ENCODE data around the gene KRI1.
A peak's percentile ranks its signal among the peaks of the same experiment; 100 is the strongest.

Gene KRI1

GRCh38 chr19:10565567-10566407 is at the start of gene KRI1:
Gene KRI1, minus strand, starts transcription at chr19:10566010. Its CDS starts 11 bp downstream, at chr19:10565999.
- peak; percentile 97 for DNase-seq (ENCODE audit: low read depth, low spot score)
- in situ Hi-C loops (cut with HindIII; ENCODE audit: low sequenced_read_pairs), result no loop called here
- peak; percentile 22 for TF ChIP-seq CTCF (IDR thresholded peaks at IDR 0.05; ENCODE audit: low read depth, low read length)
- H3K4me3 ChIP-seq (ENCODE audit: low read depth, low read length), result peak within 1 kb of the TSS; percentile 94

DNA sequence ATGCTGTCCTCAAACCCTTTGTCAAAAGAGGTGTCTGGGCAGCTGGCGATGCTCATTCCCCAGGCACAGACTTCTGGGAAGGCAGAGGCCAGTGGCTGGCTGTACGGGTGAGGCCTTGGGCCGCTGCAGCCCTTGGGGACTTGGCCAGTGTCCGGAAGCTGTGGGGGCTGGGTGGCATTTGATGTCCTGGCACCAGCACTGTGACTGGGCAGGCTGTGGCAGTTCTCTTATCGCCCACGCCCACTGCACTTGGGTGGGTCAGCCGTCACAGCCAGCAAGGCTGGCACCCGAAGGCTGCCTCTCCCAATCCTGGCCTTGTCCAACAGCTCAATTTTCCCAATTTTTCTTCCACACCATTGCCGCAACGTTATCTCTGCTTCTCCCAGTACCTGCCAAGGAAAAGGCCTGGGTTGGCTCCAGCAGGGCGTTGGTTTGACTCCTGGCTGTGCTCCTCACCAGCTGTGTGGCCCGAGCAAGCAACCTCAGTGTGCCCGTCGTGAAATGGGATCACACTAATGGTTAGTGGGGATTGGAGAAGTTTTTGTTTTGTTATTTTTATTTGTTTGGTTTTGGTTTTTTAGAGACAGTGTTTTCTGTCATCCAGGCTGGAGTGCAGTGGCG is 46.8 kb upstream of the KRI1 start:
- TF ChIP-seq CTCF (IDR thresholded peaks at IDR 0.05; ENCODE audit: low read depth, low read length), result no peak
- in situ Hi-C loops (cut with HindIII; ENCODE audit: low sequenced_read_pairs), result no loop called here
- no peak for DNase-seq (ENCODE audit: low read depth, low spot score)
- no peak overlapping the region for H3K4me3 ChIP-seq (ENCODE audit: low read depth, low read length)

- H3K4me3 ChIP-seq (ENCODE audit: low read depth, low read length), result no peak overlapping the region
- no peak for TF ChIP-seq CTCF (IDR thresholded peaks at IDR 0.05; ENCODE audit: low read depth, low read length)
- in situ Hi-C loops (cut with HindIII; ENCODE audit: low sequenced_read_pairs), result no loop called here
- no peak for DNase-seq (ENCODE audit: low read depth, low spot score)
Measured at GRCh38 chr19:10611907-10612306, 46.1 kb upstream of the KRI1 start.

DNA sequence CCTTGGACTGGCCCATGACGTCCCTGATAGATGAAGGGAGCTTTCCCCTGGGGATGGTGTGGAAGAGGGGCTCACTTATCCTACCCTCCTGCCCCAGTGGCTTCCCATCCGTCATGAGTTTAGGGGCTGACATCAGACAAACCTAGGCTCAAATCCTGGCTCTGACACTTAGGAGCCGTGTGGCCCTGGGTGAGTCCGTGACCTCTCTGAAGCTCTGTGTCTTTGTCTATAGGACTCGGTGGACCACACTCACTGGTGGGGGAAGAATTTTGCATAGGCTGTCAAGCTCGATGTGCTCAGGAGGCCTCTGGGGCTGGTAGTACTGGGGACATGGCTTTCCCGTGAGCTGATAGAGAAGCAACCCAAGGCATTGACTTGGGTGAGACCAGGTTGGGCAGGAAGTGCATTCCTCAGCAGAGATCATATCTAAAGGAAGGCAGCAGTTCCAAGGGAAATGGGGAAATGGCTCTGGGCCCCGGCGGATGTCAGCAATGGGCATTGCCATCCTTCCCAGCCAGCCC is 38.7 kb upstream of the KRI1 start:
- TF ChIP-seq CTCF (IDR thresholded peaks at IDR 0.05; ENCODE audit: low read depth, low read length), result no peak
- in situ Hi-C loops (cut with HindIII; ENCODE audit: low sequenced_read_pairs), result no loop called here
- DNase-seq (ENCODE audit: low read depth, low spot score), result no peak
- no peak overlapping the region for H3K4me3 ChIP-seq (ENCODE audit: low read depth, low read length)

DNA sequence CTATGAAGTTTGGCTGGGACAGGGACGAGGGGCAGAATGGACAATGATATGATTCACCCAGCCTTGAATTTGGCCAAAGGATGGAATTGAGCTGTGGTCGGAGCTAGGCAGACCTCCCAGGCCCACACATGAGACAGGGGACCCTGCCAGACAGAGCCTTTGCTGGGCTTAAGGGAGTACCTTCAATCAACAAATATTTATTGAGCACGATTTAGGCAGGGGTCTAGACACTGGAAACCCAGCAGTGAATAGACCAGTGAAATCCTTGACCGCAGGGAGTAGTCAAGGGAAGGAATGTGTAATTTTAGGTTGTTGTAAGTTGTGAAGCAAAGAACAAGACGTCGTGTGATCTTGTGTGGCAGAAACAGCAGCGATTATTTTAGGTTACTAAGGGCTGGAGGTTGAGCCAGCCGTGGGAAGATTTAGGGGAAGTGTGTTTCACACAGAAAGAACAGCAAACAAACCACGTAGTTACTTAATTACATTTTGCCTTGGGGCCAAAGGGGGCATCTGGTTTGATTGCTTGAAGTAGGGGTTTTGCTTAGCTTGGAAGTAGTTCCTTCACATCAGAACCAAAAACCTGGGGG is 38.2 kb upstream of the KRI1 start:
- TF ChIP-seq CTCF (IDR thresholded peaks at IDR 0.05; ENCODE audit: low read depth, low read length), result no peak
- in situ Hi-C loops (cut with HindIII; ENCODE audit: low sequenced_read_pairs), result no loop called here
- peak; percentile 20 for DNase-seq (ENCODE audit: low read depth, low spot score)
- peak overlapping the region; percentile 94 for H3K4me3 ChIP-seq (ENCODE audit: low read depth, low read length)

DNA sequence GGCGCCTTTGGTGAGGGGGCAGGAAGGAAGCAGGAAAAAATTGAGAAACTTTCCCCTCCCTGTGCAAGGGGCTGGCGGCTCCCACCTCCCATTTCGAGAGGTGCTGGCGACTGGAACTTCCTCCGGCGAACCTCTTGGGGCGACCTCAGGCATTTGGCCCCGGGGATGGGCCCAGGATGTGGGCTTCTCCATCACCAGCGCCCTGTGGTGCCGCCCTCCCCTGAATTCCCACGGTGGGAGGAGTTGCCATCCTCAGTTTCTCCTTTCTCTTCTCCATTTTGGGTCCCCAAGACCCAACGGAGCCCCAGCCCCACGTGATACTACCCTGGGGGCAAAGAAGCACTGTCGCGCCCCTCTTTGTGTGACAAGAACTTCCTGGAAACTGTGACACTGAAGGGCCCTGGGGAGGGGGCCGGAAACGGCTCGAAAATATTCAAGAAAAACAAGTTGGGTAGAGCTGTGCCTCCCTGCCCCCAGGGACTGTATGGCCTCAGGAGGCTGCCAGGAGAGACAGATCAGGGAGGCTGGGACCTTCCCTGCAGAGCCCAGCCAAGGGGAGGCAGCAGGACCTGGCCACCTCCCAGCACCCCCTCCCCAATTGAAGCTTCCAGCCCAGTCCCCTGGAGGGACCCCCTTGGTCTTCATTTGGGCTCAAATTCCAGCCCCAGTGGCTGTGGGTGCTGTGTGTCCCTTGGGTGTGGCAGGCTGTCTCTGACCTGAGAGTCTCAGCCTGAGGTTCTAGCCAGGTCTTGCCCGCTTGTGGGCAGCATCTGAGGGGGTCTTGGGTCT is 37.5 kb upstream of the KRI1 start:
- no peak for TF ChIP-seq CTCF (IDR thresholded peaks at IDR 0.05; ENCODE audit: low read depth, low read length)
- H3K4me3 ChIP-seq (ENCODE audit: low read depth, low read length), result peak overlapping the region; percentile 94
- DNase-seq (ENCODE audit: low read depth, low spot score), result no peak
- in situ Hi-C loops (cut with HindIII; ENCODE audit: low sequenced_read_pairs), result no loop called here
